Osteocyte (in vitro differentiated cells): Measurements from ENCODE around the gene CTRB1. TPM values are rescaled to one million over a fixed set of nuclear protein-coding genes. Genes with fewer than 3 reads are reported as not detected.
A peak's percentile ranks its signal among the peaks of the same experiment; 100 is the strongest.

Experiments
- DNase-seq: peaks from one replicate; pipeline ENCODE4 v3.0.0; 2021; ENCODE audit warnings: mixed read lengths; ENCODE audit not compliant: unreplicated experiment; ENCODE audit errors: extremely low spot score
- H3K27ac Mint-ChIP-seq: one replicate; pipeline ENCODE4 v1.8.0; 2021; ENCODE audit warnings: mild to moderate bottlenecking, mixed read lengths; ENCODE audit not compliant: unreplicated experiment
- H3K27me3 Mint-ChIP-seq: one replicate; pipeline ENCODE4 v1.8.0; 2021; ENCODE audit warnings: mixed read lengths; ENCODE audit not compliant: unreplicated experiment
- H3K36me3 Mint-ChIP-seq: one replicate; pipeline ENCODE4 v1.8.0; 2021; ENCODE audit warnings: mixed read lengths; ENCODE audit not compliant: unreplicated experiment
- H3K4me1 Mint-ChIP-seq: one replicate; pipeline ENCODE4 v1.8.0; 2021; ENCODE audit warnings: mixed read lengths; ENCODE audit not compliant: unreplicated experiment
- H3K4me3 Mint-ChIP-seq: one replicate; pipeline ENCODE4 v1.8.0; 2021; ENCODE audit warnings: mild to moderate bottlenecking, moderate library complexity, mixed read lengths; ENCODE audit not compliant: unreplicated experiment
- H3K9me3 Mint-ChIP-seq: one replicate; pipeline ENCODE4 v1.8.0; 2021; ENCODE audit warnings: mixed read lengths; ENCODE audit not compliant: unreplicated experiment
- total RNA-seq: library from RNA; stranded (reverse); gene quantifications from 2 replicates; pipeline ENCODE4 v1.2.1, GENCODE V29; 2021
- TF ChIP-seq, protein P1 (sequence below): fragments of 200-600 bp; sonication (generic); IDR thresholded peaks from 2 replicates; pipeline ENCODE4 v1.5.0; 2021; ENCODE audit warnings: antibody characterized with exemption, mild to moderate bottlenecking, moderate library complexity

The CTRB1 gene
- total RNA-seq, 1 donor from 2014 or later: not detected

GRCh38 chr16:75192606-75193264 is 26.1 kb upstream of the CTRB1 start:
- TF ChIP-seq, protein P1, sequence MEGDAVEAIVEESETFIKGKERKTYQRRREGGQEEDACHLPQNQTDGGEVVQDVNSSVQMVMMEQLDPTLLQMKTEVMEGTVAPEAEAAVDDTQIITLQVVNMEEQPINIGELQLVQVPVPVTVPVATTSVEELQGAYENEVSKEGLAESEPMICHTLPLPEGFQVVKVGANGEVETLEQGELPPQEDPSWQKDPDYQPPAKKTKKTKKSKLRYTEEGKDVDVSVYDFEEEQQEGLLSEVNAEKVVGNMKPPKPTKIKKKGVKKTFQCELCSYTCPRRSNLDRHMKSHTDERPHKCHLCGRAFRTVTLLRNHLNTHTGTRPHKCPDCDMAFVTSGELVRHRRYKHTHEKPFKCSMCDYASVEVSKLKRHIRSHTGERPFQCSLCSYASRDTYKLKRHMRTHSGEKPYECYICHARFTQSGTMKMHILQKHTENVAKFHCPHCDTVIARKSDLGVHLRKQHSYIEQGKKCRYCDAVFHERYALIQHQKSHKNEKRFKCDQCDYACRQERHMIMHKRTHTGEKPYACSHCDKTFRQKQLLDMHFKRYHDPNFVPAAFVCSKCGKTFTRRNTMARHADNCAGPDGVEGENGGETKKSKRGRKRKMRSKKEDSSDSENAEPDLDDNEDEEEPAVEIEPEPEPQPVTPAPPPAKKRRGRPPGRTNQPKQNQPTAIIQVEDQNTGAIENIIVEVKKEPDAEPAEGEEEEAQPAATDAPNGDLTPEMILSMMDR: no peak
- Mint-ChIP-seq H3K27ac (no peak overlapping the region), H3K4me3 (no peak overlapping the region), H3K36me3 (no peaks in the 10 kb centered on the region), H3K9me3 (no peaks in the 10 kb centered on the region), H3K4me1 (peaks cover 3% of the 10 kb centered on the region), H3K27me3 (peaks cover 18% of the 10 kb centered on the region)
- peak; percentile 54 for DNase-seq

DNA sequence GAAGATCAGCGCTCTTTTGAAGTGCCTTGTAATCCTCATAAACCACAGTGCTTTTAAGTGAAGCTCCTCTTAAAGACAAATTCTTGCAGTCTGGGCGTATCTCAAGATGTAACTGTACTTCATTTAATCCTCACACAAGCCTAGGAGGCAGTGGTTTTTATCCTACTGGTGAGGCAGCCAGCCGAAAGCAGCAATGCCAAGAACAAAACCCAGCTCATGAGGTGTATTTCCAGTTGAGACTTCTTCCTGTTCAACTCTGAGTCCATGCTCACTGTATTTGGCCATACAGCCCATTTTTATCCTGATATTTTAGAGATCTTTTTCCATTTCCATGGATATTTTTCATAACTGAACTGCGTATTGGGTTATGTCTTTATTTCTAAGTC is 25.5 kb upstream of the CTRB1 start:
- Mint-ChIP-seq H3K36me3 (no peaks in the 10 kb centered on the region), H3K4me3 (no peak overlapping the region), H3K27me3 (peaks cover 23% of the 10 kb centered on the region), H3K9me3 (no peaks in the 10 kb centered on the region), H3K27ac (no peak overlapping the region), H3K4me1 (peaks cover 3% of the 10 kb centered on the region)
- no peak for DNase-seq
- TF ChIP-seq, protein P1: no peak

DNA sequence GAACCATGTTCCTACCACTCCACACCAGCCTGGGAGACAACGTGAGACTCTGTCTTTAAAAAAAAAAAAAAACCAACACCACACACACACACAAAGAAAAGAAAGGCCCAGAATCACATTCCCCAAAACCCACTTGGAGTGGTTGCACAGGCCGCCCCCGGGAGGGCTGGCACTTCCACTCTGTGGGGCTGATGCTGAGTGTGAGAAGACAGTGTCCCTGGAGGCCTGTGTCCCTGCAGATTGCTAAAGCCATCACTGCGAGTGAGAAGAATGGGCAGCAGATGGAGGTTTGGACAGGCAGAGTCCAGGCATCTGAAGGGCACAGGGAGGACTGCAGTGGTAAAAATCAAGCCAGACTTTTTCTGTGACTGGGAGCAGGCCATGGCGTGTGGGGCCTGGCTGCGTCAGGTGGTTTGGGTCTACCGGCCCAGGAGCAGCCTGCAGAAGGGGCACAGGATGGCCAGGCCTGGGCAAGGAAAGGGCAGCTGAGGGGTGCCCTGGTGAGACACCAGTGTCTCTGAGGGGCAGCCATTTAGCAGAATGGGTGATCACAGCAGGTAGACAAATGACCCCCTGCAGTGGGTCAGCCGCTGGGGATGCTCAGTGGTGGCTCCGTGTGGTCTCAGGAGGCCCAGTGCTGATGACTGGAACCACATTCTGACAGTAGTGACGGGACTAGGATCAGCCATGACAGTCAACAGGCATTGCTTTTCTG is 24.9 kb upstream of the CTRB1 start:
- Mint-ChIP-seq H3K4me1 (peaks cover 3% of the 10 kb centered on the region), H3K9me3 (no peaks in the 10 kb centered on the region)

GRCh38 chr16:75195811-75196790 is 22.7 kb upstream of the CTRB1 start:
- TF ChIP-seq, protein P1: no peak
- DNase-seq: no peak
- Mint-ChIP-seq H3K36me3 (no peaks in the 10 kb centered on the region), H3K27ac (no peak overlapping the region), H3K4me1 (peaks cover 3% of the 10 kb centered on the region), H3K4me3 (no peak overlapping the region), H3K27me3 (peaks cover 14% of the 10 kb centered on the region), H3K9me3 (no peaks in the 10 kb centered on the region)

More for the DNA sequence above, 24.9 kb upstream of the CTRB1 start:
- Mint-ChIP-seq H3K36me3 (no peaks in the 10 kb centered on the region), H3K27me3 (peaks cover 23% of the 10 kb centered on the region), H3K4me3 (no peak overlapping the region), H3K27ac (no peak overlapping the region)
- TF ChIP-seq, protein P1: no peak
- DNase-seq: peak; percentile 75
